Lower leg skin (tissue), 4 donors: ENCODE data around the gene FMO2. TPM values are rescaled to one million over a fixed set of nuclear protein-coding genes. Genes with fewer than 3 reads are reported as not detected.
A peak's percentile ranks its signal among the peaks of the same experiment; 100 is the strongest.

ENCODE experiments used
- DNase-seq, 2 donors: peaks; one replicate each; pipeline ENCODE4 v3.0.0-alpha.2; 2019; ENCODE audit warnings: low spot score in 2 of 2
- H3K4me3 ChIP-seq: fragments of 200-600 bp; sonication (generic); 2 replicates; pipeline ENCODE4 v1.5.1; 2017; ENCODE audit warnings: mild to moderate bottlenecking, low read depth; ENCODE audit not compliant: poor library complexity, severe bottlenecking
- CTCF ChIP-seq, 3 donors: fragments of 450-650 bp; IDR thresholded peaks; one replicate each; pipeline ENCODE4 v1.5.1; 2016; ENCODE audit warnings: antibody characterized with exemption in 3 of 3, mild to moderate bottlenecking in 3 of 3, moderate library complexity in 2 of 3
- POLR2A ChIP-seq, 2 donors: fragments of 450-650 bp; IDR thresholded peaks; one replicate each; pipeline ENCODE4 v1.6.1; 2016 to 2017; ENCODE audit warnings: antibody characterized with exemption in 2 of 2, mild to moderate bottlenecking in 1 of 2, moderate library complexity in 1 of 2
- WGBS, 2 donors: methylation state at CpG; one replicate each; pipeline ENCODE4 v1.1.5; 2018; 5-methylcytosine and 5-hydroxymethylcytosine counted together
- intact Hi-C: fragments of 100-400 bp; cut with DNase I; formaldehyde crosslinking; loops from one replicate; pipeline ENCODE4 v1.15.0; 2023; ENCODE audit warnings: low total_unique reads
- total RNA-seq, 4 donors: library from RNA; depleted of rRNA; stranded (reverse); fragments of >200 nt; gene quantifications; one replicate each; pipeline ENCODE4 v1.1.0, GENCODE V29; 2016

The FMO2 gene
- total RNA-seq, 4 donors from 2014 or later = 2.5 to 11.1 (median 9.8) TPM

- TF ChIP-seq POLR2A (IDR thresholded peaks at IDR 0.05) (no peak), CTCF (IDR thresholded peaks at IDR 0.05) (no peak)
- intact Hi-C loops = no loop called here
- H3K4me3 ChIP-seq = no peak overlapping the region
- 48 to 51% methylated on average over 4 of the region's 4 CpGs for WGBS, 2 donors
- no peak for DNase-seq
These were observed 44.0 kb upstream of the FMO2 start for GRCh38 chr1:171140956-171141687.

GRCh38 chr1:171141688-171142415 is 43.2 kb upstream of the FMO2 start:
- DNase-seq = peak; percentile 72 to 89
- 37 to 46% methylated on average over 6 of the region's 6 CpGs for whole genome bisulfite sequencing, 2 donors
- no peak for TF ChIP-seq POLR2A (IDR thresholded peaks at IDR 0.05)
- no peak for TF ChIP-seq CTCF (IDR thresholded peaks at IDR 0.05)
- intact Hi-C loops = no loop called here
- no peak overlapping the region for H3K4me3 ChIP-seq

GRCh38 chr1:171142416-171143385 is 42.4 kb upstream of the FMO2 start:
- no peak for TF ChIP-seq POLR2A (IDR thresholded peaks at IDR 0.05)
- TF ChIP-seq CTCF (IDR thresholded peaks at IDR 0.05) = no peak
- no peak overlapping the region for H3K4me3 ChIP-seq
- peak in 1 of 2 donors; percentile 48 for DNase-seq
- intact Hi-C loops = no loop called here
- 34 to 44% methylated on average over 8 of the region's 8 CpGs for WGBS, 2 donors

- DNase-seq = no peak
- intact Hi-C loops = no loop called here
- no peak for TF ChIP-seq POLR2A (IDR thresholded peaks at IDR 0.05)
- TF ChIP-seq CTCF (IDR thresholded peaks at IDR 0.05) = no peak
- no peak overlapping the region for H3K4me3 ChIP-seq
- WGBS, 2 donors = 58 to 74% methylated on average over 1 of the region's 1 CpG
These were observed 34.9 kb upstream of the FMO2 start for GRCh38 chr1:171150156-171150555.

GRCh38 chr1:171152549-171152948 is 32.6 kb upstream of the FMO2 start:
- DNase-seq = no peak
- intact Hi-C loops = no loop called here
- WGBS, 2 donors = 69 to 84% methylated on average over 2 of the region's 2 CpGs
- TF ChIP-seq POLR2A (IDR thresholded peaks at IDR 0.05) = no peak
- H3K4me3 ChIP-seq = no peak overlapping the region

GRCh38 chr1:171155484-171155883 is 29.6 kb upstream of the FMO2 start:
- no peak for TF ChIP-seq POLR2A (IDR thresholded peaks at IDR 0.05)
- TF ChIP-seq CTCF (IDR thresholded peaks at IDR 0.05) = no peak

More at GRCh38 chr1:171155484-171155883, 29.6 kb upstream of the FMO2 start:
- DNase-seq = no peak
- intact Hi-C loops = no loop called here
- H3K4me3 ChIP-seq = no peak overlapping the region
